HepG2 (cell line): ENCODE data around the gene CLEC4M. TPM values are rescaled to one million over a fixed set of nuclear protein-coding genes. Genes with fewer than 3 reads are reported as not detected.

Experiments used
- ATAC-seq: fragments of 200-7000 bp; cut with Tn5 transposase; 3 replicates; pipeline ENCODE4 v1.9.1; 2020; ENCODE audit warnings: mild to moderate bottlenecking, moderate library complexity
- BruUV-seq: library from RNA; stranded (reverse); fragments of 400-500 nt; replicated peaks from 2 replicates; lab custom pipeline; 2021; lab: Mats Ljungman, UMichigan
- CTCF ChIA-PET: fragments of 300-600 bp; formaldehyde crosslinking; extraction: SDS; loops from one replicate; lab custom pipeline; 2021; ENCODE audit warnings: low total read pairs, inconsistent platforms, low intra/inter-chr PET ratio; lab: Yijun Ruan, JAX
- POLR2A ChIA-PET: fragments of 350-600 bp; sonication (Branson Sonifier 250); formaldehyde crosslinking; loops from one replicate; lab custom pipeline; 2020; ENCODE audit warnings: antibody characterized with exemption, inconsistent platforms; lab: Yijun Ruan, JAX
- DNase-seq: peaks from one replicate; pipeline ENCODE4 v3.0.0-alpha.2; 2015; ENCODE audit warnings: low spot score
- FAIRE-seq: peaks from 3 replicates; lab custom pipeline; 2011; peaks lifted over from hg19 to GRCh38; lab: Jason Lieb, UNC
- H2AFZ ChIP-seq: one replicate; pipeline ENCODE4 v1.6.1; 2011; ENCODE audit warnings: low read length, inconsistent platforms
- H3K27ac ChIP-seq: fragments of 300-600 bp; 3 replicates; pipeline ENCODE4 v1.8.0; 2011; ENCODE audit warnings: mixed run types, mild to moderate bottlenecking, mixed read lengths, low read length, inconsistent platforms; ENCODE audit not compliant: insufficient read depth; ENCODE audit errors: extremely low read length
- H3K27me3 ChIP-seq, 2 experiments: fragments of 200-600 bp in 1 of 2; 2 replicates in 1 of 2; 3 replicates in 1 of 2; pipeline versions ENCODE4 v1.6.0 to v1.8.0; 2011; ENCODE audit warnings: low read length in 2 of 2, mild to moderate bottlenecking in 2 of 2, moderate library complexity in 2 of 2, inconsistent platforms in 1 of 2; ENCODE audit not compliant: insufficient read depth in 2 of 2, control insufficient read depth in 1 of 2
- H3K36me3 ChIP-seq, 2 experiments: fragments of 200-600 bp in 1 of 2; replicated peaks in 1 of 2; 2 replicates in 1 of 2; 3 replicates in 1 of 2; pipeline versions ENCODE4 v1.5.1 to v1.8.0; 2011; ENCODE audit warnings: low read length in 2 of 2, inconsistent platforms in 1 of 2; ENCODE audit not compliant: insufficient read depth in 2 of 2, control insufficient read depth in 1 of 2
- H3K4me1 ChIP-seq: 2 replicates; pipeline ENCODE4 v1.5.1; 2012; ENCODE audit warnings: low read length, inconsistent platforms; ENCODE audit not compliant: insufficient read depth
- H3K4me2 ChIP-seq: 2 replicates; pipeline ENCODE4 v1.6.0; 2011; ENCODE audit warnings: low read depth, low read length, inconsistent platforms
- H3K4me3 ChIP-seq, 3 experiments: fragments of 200-600 bp in 1 of 3; sonication (generic), shearing (Covaris generic) in 1 of 3; replicated peaks in 1 of 3; 2 replicates each; pipeline ENCODE4 v1.5.1; 2011 to 2016; ENCODE audit warnings: low read length in 3 of 3, inconsistent platforms in 2 of 3, low read depth in 2 of 3, mild to moderate bottlenecking in 2 of 3, control low read depth in 1 of 3, mixed read lengths in 1 of 3; ENCODE audit not compliant: insufficient read depth in 1 of 3
- H3K79me2 ChIP-seq: one replicate; pipeline ENCODE4 v1.6.1; 2011; ENCODE audit warnings: low read length, inconsistent platforms; ENCODE audit not compliant: insufficient read depth
- H3K9ac ChIP-seq: 2 replicates; pipeline ENCODE4 v1.6.0; 2011; ENCODE audit warnings: mild to moderate bottlenecking, low read depth, low read length, inconsistent platforms; ENCODE audit not compliant: insufficient read depth
- H3K9me3 ChIP-seq: 2 replicates; pipeline ENCODE4 v1.5.1; 2012; ENCODE audit warnings: mild to moderate bottlenecking, low read length
- H4K20me1 ChIP-seq: 2 replicates; pipeline ENCODE4 v1.6.0; 2011; ENCODE audit warnings: inconsistent platforms, mild to moderate bottlenecking, low read length, moderate library complexity; ENCODE audit not compliant: insufficient read depth
- ARNT ChIP-seq: fragments of 450-650 bp; IDR thresholded peaks from 2 replicates; pipeline ENCODE4 v1.6.1; 2017
- BHLHE40 ChIP-seq: IDR thresholded peaks from 2 replicates; pipeline ENCODE4 v1.6.1; 2011; ENCODE audit warnings: low read length, improper control_type of control experiment
- ISX ChIP-seq: sonication (generic); formaldehyde crosslinking; conservative IDR thresholded peaks from 2 replicates; pipeline ENCODE4 v1.5.0; 2020; ENCODE audit warnings: missing genetic modification reagents
- PHF20 ChIP-seq: sonication (generic); formaldehyde crosslinking; IDR thresholded peaks from 2 replicates; pipeline ENCODE4 v1.5.0; 2020; ENCODE audit warnings: mild to moderate bottlenecking, missing genetic modification reagents
- ZFP62 ChIP-seq: sonication (generic); formaldehyde crosslinking; IDR thresholded peaks from 2 replicates; pipeline ENCODE4 v1.4.0; 2020; ENCODE audit warnings: missing genetic modification reagents
- ZFP90 ChIP-seq: sonication (generic); formaldehyde crosslinking; IDR thresholded peaks from 2 replicates; pipeline ENCODE4 v1.8.0; 2022; ENCODE audit warnings: missing genetic modification reagents, mild to moderate bottlenecking, inconsistent platforms, borderline replicate concordance
- ZNF121 ChIP-seq: sonication (generic); formaldehyde crosslinking; IDR thresholded peaks from 2 replicates; pipeline ENCODE4 v1.5.0; 2020; ENCODE audit warnings: mild to moderate bottlenecking, missing genetic modification reagents
- ZNF282 ChIP-seq: fragments of 450-650 bp; IDR thresholded peaks from 2 replicates; pipeline ENCODE4 v1.6.1; 2018; ENCODE audit not compliant: partially characterized antibody
- ZNF577 ChIP-seq: sonication (generic); formaldehyde crosslinking; IDR thresholded peaks from 2 replicates; pipeline ENCODE4 v1.4.0; 2020; ENCODE audit warnings: mild to moderate bottlenecking, low read depth, missing genetic modification reagents, borderline replicate concordance
- in situ Hi-C: cut with HindIII; loops from 2 replicates; pipeline ENCODE4 v1.10.0; 2017; ENCODE audit warnings: low pct_unique_long_range_greater_than_20kb; ENCODE audit not compliant: extremely low pct_ligation_motif_present
- intact Hi-C: fragments of 100-400 bp; cut with micrococcal nuclease; formaldehyde crosslinking; loops from one replicate; pipeline ENCODE4 v1.10.0; 2022; ENCODE audit not compliant: unreplicated experiment
- polyA plus RNA-seq, 8 experiments: library from polyadenylated mRNA; depleted of rRNA in 3 of 8; stranded (reverse) in 7 of 8; unstranded in 1 of 8; fragments of >200 nt; fragmentation: Illumina TruSeq in 4 of 8; extraction: Trizol in 4 of 8; gene quantifications; 2 replicates each; pipeline versions ENCODE4 v1.2.1 to v1.2.3, GENCODE V29; 2011 to 2016; ENCODE audit warnings: low read depth in 4 of 8, missing spikeins in 1 of 8, mixed read lengths in 1 of 8; ENCODE audit not compliant: insufficient read depth in 1 of 8
- total RNA-seq, 5 experiments: library from RNA; depleted of rRNA; stranded (reverse); fragments of >200 nt; fragmentation: Illumina TruSeq; extraction: Trizol; gene quantifications; 2 replicates each; pipeline ENCODE4 v1.2.3, GENCODE V29; 2016; ENCODE audit warnings: low read depth in 1 of 5
- TF ChIP-seq, protein P1 (sequence below): sonication (generic); formaldehyde crosslinking; IDR thresholded peaks from 2 replicates; pipeline ENCODE4 v1.4.0; 2020; ENCODE audit warnings: missing genetic modification reagents
- TF ChIP-seq, protein P2 (sequence below): sonication (generic); formaldehyde crosslinking; IDR thresholded peaks from 2 replicates; pipeline ENCODE4 v1.5.0; 2020; ENCODE audit warnings: mild to moderate bottlenecking, missing genetic modification reagents, borderline replicate concordance
- TF ChIP-seq, protein P3 (sequence below): sonication (generic); formaldehyde crosslinking; IDR thresholded peaks from 2 replicates; pipeline ENCODE4 v1.5.0; 2020; ENCODE audit warnings: mild to moderate bottlenecking, missing genetic modification reagents
- TF ChIP-seq, protein P4 (sequence below): sonication (generic); formaldehyde crosslinking; IDR thresholded peaks from 2 replicates; pipeline ENCODE4 v1.8.0; 2022; ENCODE audit warnings: mild to moderate bottlenecking, missing genetic modification reagents

The CLEC4M gene
- total and polyA plus RNA-seq, 2 of the 13 experiments (the other 11 are each of a cell fraction or from before 2014, with no cell fraction given), result not detected

DNA sequence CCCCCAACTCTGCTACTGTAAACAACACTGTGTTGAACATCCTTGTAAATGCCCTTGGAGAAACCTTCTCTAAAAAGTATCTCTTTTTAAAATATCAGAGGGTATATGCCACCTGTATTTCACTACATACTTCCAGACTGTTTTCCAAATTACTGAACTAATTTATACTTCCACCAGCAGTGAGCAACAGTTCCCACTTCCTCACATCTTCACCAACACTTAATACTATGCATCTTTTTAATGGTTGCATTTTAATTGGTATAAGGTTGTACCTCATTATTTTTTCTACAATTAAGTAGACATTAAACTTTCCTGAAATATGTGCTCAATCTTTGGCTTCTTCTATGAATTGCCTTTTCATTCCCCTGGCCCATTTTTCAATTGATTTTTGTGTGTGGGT is 21.8 kb downstream of the CLEC4M start:
- Histone ChIP-seq H3K27me3 (peaks cover 2 to 32% of the 10 kb centered on the region in 2 experiments), H4K20me1 (no peaks in the 10 kb centered on the region; the same call in 1 of the 2 replicates), H3K79me2 (no peaks in the 10 kb centered on the region), H3K9ac (no peak overlapping the region), H3K4me1 (no peaks in the 10 kb centered on the region), H3K9me3 (no peaks in the 10 kb centered on the region), H3K36me3 (no peaks in the 10 kb centered on the region), H2AFZ (no peak overlapping the region), H3K4me2 (no peak overlapping the region), H3K27ac (no peak overlapping the region), H3K4me3 (no peak overlapping the region)
- ChIA-PET POLR2A (no interaction called here), CTCF (no interaction called here)
- no peak for ATAC-seq
- in situ Hi-C loops (no loop called here), intact Hi-C loops (no loop called here)
- no peak for DNase-seq
- no TSS peak for BruUV-seq
- FAIRE-seq, result no peak
- TF ChIP-seq ZFP90 (CRISPR knock-in tag) (no peak), BHLHE40 (no peak), PHF20 (CRISPR knock-in tag) (no peak), ZNF121 (CRISPR knock-in tag) (no peak), ZNF577 (CRISPR knock-in tag) (no peak), ARNT (no peak), ISX (CRISPR knock-in tag) (no peak), ZNF282 (no peak), ZFP62 (CRISPR knock-in tag) (no peak)
- TF ChIP-seq, protein P1, sequence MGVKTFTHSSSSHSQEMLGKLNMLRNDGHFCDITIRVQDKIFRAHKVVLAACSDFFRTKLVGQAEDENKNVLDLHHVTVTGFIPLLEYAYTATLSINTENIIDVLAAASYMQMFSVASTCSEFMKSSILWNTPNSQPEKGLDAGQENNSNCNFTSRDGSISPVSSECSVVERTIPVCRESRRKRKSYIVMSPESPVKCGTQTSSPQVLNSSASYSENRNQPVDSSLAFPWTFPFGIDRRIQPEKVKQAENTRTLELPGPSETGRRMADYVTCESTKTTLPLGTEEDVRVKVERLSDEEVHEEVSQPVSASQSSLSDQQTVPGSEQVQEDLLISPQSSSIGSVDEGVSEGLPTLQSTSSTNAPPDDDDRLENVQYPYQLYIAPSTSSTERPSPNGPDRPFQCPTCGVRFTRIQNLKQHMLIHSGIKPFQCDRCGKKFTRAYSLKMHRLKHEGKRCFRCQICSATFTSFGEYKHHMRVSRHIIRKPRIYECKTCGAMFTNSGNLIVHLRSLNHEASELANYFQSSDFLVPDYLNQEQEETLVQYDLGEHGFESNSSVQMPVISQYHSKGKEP (CRISPR knock-in tag), result no peak
- TF ChIP-seq, protein P2, sequence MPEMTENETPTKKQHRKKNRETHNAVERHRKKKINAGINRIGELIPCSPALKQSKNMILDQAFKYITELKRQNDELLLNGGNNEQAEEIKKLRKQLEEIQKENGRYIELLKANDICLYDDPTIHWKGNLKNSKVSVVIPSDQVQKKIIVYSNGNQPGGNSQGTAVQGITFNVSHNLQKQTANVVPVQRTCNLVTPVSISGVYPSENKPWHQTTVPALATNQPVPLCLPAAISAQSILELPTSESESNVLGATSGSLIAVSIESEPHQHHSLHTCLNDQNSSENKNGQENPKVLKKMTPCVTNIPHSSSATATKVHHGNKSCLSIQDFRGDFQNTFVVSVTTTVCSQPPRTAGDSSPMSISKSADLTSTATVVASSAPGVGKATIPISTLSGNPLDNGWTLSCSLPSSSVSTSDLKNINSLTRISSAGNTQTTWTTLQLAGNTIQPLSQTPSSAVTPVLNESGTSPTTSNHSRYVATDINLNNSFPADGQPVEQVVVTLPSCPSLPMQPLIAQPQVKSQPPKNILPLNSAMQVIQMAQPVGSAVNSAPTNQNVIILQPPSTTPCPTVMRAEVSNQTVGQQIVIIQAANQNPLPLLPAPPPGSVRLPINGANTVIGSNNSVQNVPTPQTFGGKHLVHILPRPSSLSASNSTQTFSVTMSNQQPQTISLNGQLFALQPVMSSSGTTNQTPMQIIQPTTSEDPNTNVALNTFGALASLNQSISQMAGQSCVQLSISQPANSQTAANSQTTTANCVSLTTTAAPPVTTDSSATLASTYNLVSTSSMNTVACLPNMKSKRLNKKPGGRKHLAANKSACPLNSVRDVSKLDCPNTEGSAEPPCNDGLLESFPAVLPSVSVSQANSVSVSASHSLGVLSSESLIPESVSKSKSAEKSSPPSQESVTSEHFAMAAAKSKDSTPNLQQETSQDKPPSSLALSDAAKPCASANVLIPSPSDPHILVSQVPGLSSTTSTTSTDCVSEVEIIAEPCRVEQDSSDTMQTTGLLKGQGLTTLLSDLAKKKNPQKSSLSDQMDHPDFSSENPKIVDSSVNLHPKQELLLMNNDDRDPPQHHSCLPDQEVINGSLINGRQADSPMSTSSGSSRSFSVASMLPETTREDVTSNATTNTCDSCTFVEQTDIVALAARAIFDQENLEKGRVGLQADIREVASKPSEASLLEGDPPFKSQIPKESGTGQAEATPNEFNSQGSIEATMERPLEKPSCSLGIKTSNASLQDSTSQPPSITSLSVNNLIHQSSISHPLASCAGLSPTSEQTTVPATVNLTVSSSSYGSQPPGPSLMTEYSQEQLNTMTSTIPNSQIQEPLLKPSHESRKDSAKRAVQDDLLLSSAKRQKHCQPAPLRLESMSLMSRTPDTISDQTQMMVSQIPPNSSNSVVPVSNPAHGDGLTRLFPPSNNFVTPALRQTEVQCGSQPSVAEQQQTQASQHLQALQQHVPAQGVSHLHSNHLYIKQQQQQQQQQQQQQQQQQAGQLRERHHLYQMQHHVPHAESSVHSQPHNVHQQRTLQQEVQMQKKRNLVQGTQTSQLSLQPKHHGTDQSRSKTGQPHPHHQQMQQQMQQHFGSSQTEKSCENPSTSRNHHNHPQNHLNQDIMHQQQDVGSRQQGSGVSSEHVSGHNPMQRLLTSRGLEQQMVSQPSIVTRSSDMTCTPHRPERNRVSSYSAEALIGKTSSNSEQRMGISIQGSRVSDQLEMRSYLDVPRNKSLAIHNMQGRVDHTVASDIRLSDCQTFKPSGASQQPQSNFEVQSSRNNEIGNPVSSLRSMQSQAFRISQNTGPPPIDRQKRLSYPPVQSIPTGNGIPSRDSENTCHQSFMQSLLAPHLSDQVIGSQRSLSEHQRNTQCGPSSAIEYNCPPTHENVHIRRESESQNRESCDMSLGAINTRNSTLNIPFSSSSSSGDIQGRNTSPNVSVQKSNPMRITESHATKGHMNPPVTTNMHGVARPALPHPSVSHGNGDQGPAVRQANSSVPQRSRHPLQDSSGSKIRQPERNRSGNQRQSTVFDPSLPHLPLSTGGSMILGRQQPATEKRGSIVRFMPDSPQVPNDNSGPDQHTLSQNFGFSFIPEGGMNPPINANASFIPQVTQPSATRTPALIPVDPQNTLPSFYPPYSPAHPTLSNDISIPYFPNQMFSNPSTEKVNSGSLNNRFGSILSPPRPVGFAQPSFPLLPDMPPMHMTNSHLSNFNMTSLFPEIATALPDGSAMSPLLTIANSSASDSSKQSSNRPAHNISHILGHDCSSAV (CRISPR knock-in tag), result no peak
- TF ChIP-seq, protein P3, sequence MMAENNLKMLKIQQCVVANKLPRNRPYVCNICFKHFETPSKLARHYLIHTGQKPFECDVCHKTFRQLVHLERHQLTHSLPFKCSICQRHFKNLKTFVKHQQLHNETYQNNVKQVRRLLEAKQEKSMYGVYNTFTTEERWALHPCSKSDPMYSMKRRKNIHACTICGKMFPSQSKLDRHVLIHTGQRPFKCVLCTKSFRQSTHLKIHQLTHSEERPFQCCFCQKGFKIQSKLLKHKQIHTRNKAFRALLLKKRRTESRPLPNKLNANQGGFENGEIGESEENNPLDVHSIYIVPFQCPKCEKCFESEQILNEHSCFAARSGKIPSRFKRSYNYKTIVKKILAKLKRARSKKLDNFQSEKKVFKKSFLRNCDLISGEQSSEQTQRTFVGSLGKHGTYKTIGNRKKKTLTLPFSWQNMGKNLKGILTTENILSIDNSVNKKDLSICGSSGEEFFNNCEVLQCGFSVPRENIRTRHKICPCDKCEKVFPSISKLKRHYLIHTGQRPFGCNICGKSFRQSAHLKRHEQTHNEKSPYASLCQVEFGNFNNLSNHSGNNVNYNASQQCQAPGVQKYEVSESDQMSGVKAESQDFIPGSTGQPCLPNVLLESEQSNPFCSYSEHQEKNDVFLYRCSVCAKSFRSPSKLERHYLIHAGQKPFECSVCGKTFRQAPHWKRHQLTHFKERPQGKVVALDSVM (CRISPR knock-in tag), result no peak
- TF ChIP-seq, protein P4, sequence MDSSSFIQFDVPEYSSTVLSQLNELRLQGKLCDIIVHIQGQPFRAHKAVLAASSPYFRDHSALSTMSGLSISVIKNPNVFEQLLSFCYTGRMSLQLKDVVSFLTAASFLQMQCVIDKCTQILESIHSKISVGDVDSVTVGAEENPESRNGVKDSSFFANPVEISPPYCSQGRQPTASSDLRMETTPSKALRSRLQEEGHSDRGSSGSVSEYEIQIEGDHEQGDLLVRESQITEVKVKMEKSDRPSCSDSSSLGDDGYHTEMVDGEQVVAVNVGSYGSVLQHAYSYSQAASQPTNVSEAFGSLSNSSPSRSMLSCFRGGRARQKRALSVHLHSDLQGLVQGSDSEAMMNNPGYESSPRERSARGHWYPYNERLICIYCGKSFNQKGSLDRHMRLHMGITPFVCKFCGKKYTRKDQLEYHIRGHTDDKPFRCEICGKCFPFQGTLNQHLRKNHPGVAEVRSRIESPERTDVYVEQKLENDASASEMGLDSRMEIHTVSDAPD, result no peak
